Measurements from ENCODE around the gene FAM171A1. TPM values are rescaled to one million over a fixed set of nuclear protein-coding genes. Genes with fewer than 3 reads are reported as not detected.
"Not testable (repeated sequence)": the region's sequence is repeated elsewhere in the genome, so short reads cannot be mapped to it uniquely, and the experiment has no call there.

Gene FAM171A1
- total RNA-seq, 1 experiment from 2014 or later: 5.3 TPM

DNA sequence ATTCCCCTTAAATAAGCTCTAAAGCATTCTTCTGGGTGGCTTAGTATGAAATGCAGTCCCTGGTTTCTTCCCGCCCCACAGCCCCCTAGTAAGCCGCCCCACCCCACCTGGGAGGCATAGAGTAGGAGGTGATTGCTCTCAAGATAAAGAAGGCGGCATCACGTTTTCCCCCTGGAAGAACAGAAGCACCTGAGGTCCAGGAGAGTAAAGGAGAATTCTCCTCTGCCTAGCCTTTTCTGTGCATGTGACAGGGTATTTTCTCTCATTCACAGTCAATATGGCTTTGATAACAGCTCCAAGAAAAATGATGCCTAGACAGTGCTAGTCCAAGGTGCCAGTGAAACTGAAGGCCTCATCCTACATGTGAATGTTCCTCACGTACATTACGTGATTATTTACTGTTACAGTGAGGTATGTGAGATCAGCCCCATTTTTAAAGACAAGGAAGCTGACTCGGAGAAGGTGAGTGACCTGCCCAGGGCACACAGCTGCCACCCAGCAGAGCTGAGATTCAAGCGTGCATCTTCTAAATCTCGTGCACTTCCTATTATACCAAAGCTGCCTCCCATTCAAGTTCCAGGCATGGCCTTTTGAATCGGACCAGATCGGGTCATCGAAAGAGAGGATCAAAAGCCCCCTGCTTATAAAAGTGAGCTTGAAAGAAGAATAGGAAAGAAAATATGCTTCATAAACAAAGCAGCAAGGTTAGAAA, 59.4 kb downstream of the FAM171A1 start:
- in situ Hi-C loops (cut with HindIII; ENCODE audit: low pct_unique_long_range_greater_than_20kb, low sequenced_read_pairs): no loop called here
- DNase-seq (ENCODE audit: low read depth, low spot score): no peak

- in situ Hi-C loops (cut with HindIII; ENCODE audit: low pct_unique_long_range_greater_than_20kb, low sequenced_read_pairs): no loop called here
- DNase-seq (ENCODE audit: low read depth, low spot score): no peak
Observed at GRCh38 chr10:15310776-15311568, 60.1 kb downstream of the FAM171A1 start.

GRCh38 chr10:15309221-15309620, 61.9 kb downstream of the FAM171A1 start:
- in situ Hi-C loops (cut with HindIII; ENCODE audit: low pct_unique_long_range_greater_than_20kb, low sequenced_read_pairs): no loop called here
- DNase-seq (ENCODE audit: low read depth, low spot score): no peak

- DNase-seq (ENCODE audit: low read depth, low spot score): no peak
- in situ Hi-C loops (cut with HindIII; ENCODE audit: low pct_unique_long_range_greater_than_20kb, low sequenced_read_pairs): no loop called here
Observed at GRCh38 chr10:15306735-15307280, 64.3 kb downstream of the FAM171A1 start.

GRCh38 chr10:15305634-15306033, 65.5 kb downstream of the FAM171A1 start:
- in situ Hi-C loops (cut with HindIII; ENCODE audit: low pct_unique_long_range_greater_than_20kb, low sequenced_read_pairs): no loop called here
- DNase-seq (ENCODE audit: low read depth, low spot score): no peak

- in situ Hi-C loops (cut with HindIII; ENCODE audit: low pct_unique_long_range_greater_than_20kb, low sequenced_read_pairs): no loop called here
- DNase-seq (ENCODE audit: low read depth, low spot score): no peak
Observed at GRCh38 chr10:15305161-15305560, 65.9 kb downstream of the FAM171A1 start.

GRCh38 chr10:15302188-15302956, 68.7 kb downstream of the FAM171A1 start:
- in situ Hi-C loops (cut with HindIII; ENCODE audit: low pct_unique_long_range_greater_than_20kb, low sequenced_read_pairs); DNase-seq (ENCODE audit: low read depth, low spot score): not testable (repeated sequence)

GRCh38 chr10:15300697-15301096, 70.4 kb downstream of the FAM171A1 start:
- DNase-seq (ENCODE audit: low read depth, low spot score): peak; percentile 39
- in situ Hi-C loops (cut with HindIII; ENCODE audit: low pct_unique_long_range_greater_than_20kb, low sequenced_read_pairs): no loop called here

DNA sequence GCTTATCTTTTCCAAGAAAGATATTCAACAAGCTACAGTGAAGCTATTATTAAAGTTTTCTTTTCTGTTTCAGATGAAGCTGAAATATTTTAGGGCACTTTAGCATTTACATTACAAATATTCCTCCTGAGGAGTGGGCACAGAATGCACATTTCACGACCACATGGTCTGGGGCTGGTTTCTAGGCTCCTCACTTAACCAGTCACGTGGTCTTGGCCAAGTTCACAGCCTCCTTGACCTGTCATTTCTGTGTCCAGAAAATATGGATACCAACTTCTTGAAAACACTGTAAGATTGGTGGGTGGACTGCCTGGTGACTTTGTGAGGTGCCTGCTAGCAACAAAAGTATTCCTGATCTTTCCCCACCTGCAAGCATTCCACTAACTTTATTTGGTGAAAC, 70.9 kb downstream of the FAM171A1 start:
- DNase-seq (ENCODE audit: low read depth, low spot score): no peak
- in situ Hi-C loops (cut with HindIII; ENCODE audit: low pct_unique_long_range_greater_than_20kb, low sequenced_read_pairs): no loop called here

GRCh38 chr10:15296701-15297100, 74.4 kb downstream of the FAM171A1 start:
- no peak for DNase-seq (ENCODE audit: low read depth, low spot score)
- in situ Hi-C loops (cut with HindIII; ENCODE audit: low pct_unique_long_range_greater_than_20kb, low sequenced_read_pairs): no loop called here

DNA sequence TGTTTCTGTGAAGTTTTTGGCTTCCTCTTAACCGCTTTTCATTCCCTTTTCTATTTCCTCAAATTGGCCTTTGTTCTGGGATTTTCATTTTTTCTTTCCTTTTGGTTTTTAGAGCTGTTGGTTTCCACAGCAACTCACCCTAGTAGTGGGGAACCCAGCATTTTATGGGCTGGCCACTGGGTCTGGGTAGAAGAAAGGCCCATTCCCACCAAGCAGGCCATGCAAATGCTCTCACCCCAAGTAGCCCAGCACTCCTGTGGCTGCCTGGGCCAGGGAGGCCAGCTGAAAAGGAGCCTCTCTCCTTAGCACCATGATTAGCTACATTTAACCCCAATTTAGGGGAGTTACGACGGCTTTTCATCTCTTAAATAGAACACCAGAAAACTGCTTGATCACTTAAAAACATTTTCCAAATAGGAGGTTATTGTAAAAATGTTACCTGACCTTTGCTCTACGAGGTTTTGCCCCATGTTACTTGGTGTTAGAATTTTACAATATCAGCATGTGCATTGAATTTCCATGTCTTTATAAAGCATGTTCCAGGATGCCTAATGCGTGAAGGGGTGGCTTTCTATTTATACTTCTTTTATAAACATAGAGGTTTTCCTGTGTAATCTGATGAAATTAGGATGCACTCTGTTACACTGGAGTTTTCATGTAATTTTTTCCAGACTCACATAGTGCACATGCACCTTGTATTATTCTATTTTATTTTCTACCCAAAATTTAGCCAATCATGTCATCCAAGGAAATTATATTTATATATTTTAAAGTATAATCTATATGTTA, 75.4 kb downstream of the FAM171A1 start:
- in situ Hi-C loops (cut with HindIII; ENCODE audit: low pct_unique_long_range_greater_than_20kb, low sequenced_read_pairs): no loop called here
- DNase-seq (ENCODE audit: low read depth, low spot score): no peak

- DNase-seq (ENCODE audit: low read depth, low spot score): no peak
- in situ Hi-C loops (cut with HindIII; ENCODE audit: low pct_unique_long_range_greater_than_20kb, low sequenced_read_pairs): no loop called here
Observed at GRCh38 chr10:15293862-15294842, 76.9 kb downstream of the FAM171A1 start.

- in situ Hi-C loops (cut with HindIII; ENCODE audit: low pct_unique_long_range_greater_than_20kb, low sequenced_read_pairs): no loop called here
- no peak for DNase-seq (ENCODE audit: low read depth, low spot score)
Observed at GRCh38 chr10:15290671-15291070, 80.4 kb downstream of the FAM171A1 start.

DNA sequence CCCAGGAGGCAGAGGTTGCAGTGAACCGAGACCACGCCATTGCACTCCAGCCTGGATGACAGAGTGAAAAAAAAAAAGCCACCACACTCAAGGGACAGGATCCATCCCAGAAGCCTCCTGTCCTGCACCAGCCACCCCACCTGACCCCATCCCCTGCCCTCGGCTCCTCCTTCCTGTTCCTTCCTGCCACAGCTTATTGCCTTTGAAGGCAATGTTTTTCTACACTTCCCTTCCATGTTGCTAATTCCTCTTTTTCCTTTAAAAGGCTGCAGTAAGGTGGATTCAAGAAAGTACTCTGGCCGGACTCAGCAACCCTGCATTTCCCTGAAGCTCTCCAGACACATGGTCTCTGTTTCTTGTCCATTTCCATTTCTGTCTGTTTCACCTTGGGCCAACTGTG, 80.9 kb downstream of the FAM171A1 start:
- no peak for DNase-seq (ENCODE audit: low read depth, low spot score)
- in situ Hi-C loops (cut with HindIII; ENCODE audit: low pct_unique_long_range_greater_than_20kb, low sequenced_read_pairs): no loop called here

DNA sequence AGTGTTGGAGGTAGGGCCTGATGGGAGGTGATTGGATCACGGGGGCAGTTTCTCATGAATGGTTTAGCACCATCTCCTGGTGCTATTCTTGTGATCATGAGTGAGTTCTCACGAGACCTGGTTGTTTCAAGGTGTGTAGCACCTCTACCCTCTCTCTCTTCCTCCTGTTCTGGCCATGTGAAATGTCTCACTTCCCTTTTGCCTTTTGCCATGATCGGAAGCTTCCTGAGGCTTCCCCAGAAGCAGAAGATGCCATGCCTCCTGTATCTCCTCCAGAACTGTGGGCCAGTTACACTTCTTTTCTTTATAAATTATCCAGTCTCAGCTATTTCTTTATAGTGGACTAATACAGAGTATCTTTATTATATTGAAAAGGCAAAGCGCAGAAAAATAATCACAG, 90.1 kb downstream of the FAM171A1 start:
- no peak for DNase-seq (ENCODE audit: low read depth, low spot score)
- in situ Hi-C loops (cut with HindIII; ENCODE audit: low pct_unique_long_range_greater_than_20kb, low sequenced_read_pairs): no loop called here

- no peak for DNase-seq (ENCODE audit: low read depth, low spot score)
- in situ Hi-C loops (cut with HindIII; ENCODE audit: low pct_unique_long_range_greater_than_20kb, low sequenced_read_pairs): no loop called here
Observed at GRCh38 chr10:15280462-15280861, 90.6 kb downstream of the FAM171A1 start.
